Liver (tissue), 9 donors: ENCODE data around the gene AAGAB. TPM values are rescaled to one million over a fixed set of nuclear protein-coding genes. Genes with fewer than 3 reads are reported as not detected.

Source experiments
- DNase-seq: peaks from one replicate; pipeline ENCODE4 v3.0.0-alpha.2; 2017; ENCODE audit warnings: low spot score
- H3K27ac ChIP-seq, 2 donors: one replicate each; pipeline ENCODE4 v1.7.0; 2013; ENCODE audit warnings: inconsistent platforms in 2 of 2, low read length in 2 of 2, control low read depth in 1 of 2, low read depth in 1 of 2, mild to moderate bottlenecking in 1 of 2
- H3K27me3 ChIP-seq, 4 donors: one replicate each; pipeline versions ENCODE4 v1.6.1 to v1.7.0; 2013; ENCODE audit warnings: low read length in 3 of 4, inconsistent platforms in 1 of 4, mild to moderate bottlenecking in 1 of 4, moderate library complexity in 1 of 4; ENCODE audit not compliant: control insufficient read depth in 4 of 4, insufficient read depth in 4 of 4
- H3K36me3 ChIP-seq, 4 donors: one replicate each; pipeline versions ENCODE4 v1.6.1 to v1.7.0; 2013; ENCODE audit warnings: low read length in 3 of 4, mild to moderate bottlenecking in 3 of 4, low read depth in 1 of 4, moderate library complexity in 1 of 4; ENCODE audit not compliant: control insufficient read depth in 4 of 4, insufficient read depth in 3 of 4
- H3K4me1 ChIP-seq, 4 donors: one replicate each; pipeline versions ENCODE4 v1.6.1 to v1.7.0; 2013; ENCODE audit warnings: low read length in 3 of 4, mild to moderate bottlenecking in 3 of 4, moderate library complexity in 1 of 4; ENCODE audit not compliant: control insufficient read depth in 4 of 4, insufficient read depth in 4 of 4
- H3K4me3 ChIP-seq, 3 donors: one replicate each; pipeline versions ENCODE4 v1.6.1 to v1.7.0; 2013; ENCODE audit warnings: low read length in 3 of 3, control low read depth in 1 of 3, low read depth in 1 of 3, mild to moderate bottlenecking in 1 of 3
- H3K9ac ChIP-seq, 2 donors: one replicate each; pipeline ENCODE4 v1.7.0; 2013; ENCODE audit warnings: low read length in 2 of 2, mild to moderate bottlenecking in 2 of 2, moderate library complexity in 2 of 2, control low read depth in 1 of 2, low read depth in 1 of 2
- H3K9me3 ChIP-seq, 4 donors: one replicate each; pipeline versions ENCODE4 v1.6.1 to v1.7.0; 2013; ENCODE audit warnings: low read length in 3 of 4; ENCODE audit not compliant: control insufficient read depth in 4 of 4
- EGR1 ChIP-seq, 2 donors: IDR thresholded peaks; 2 replicates each; pipeline ENCODE4 v1.6.1; 2016 to 2018; ENCODE audit warnings: antibody characterized with exemption in 2 of 2, low read depth in 2 of 2
- FOXA1 ChIP-seq: IDR thresholded peaks from 2 replicates; pipeline ENCODE4 v1.6.1; 2016; ENCODE audit warnings: antibody characterized with exemption
- FOXA2 ChIP-seq: IDR thresholded peaks from 2 replicates; pipeline ENCODE4 v1.6.1; 2016; ENCODE audit warnings: antibody characterized with exemption
- GABPA ChIP-seq, 2 donors: IDR thresholded peaks in 1 of 2; conservative IDR thresholded peaks in 1 of 2; 2 replicates each; pipeline ENCODE4 v1.6.1; 2016; ENCODE audit warnings: antibody characterized with exemption in 2 of 2, mild to moderate bottlenecking in 1 of 2, moderate library complexity in 1 of 2
- HNF4A ChIP-seq, 2 donors: conservative IDR thresholded peaks; 2 replicates each; pipeline ENCODE4 v1.6.1; 2016; ENCODE audit warnings: antibody characterized with exemption in 2 of 2, mild to moderate bottlenecking in 2 of 2
- HNF4G ChIP-seq: IDR thresholded peaks from 2 replicates; pipeline ENCODE4 v1.6.1; 2016; ENCODE audit warnings: antibody characterized with exemption
- JUND ChIP-seq, 2 donors: IDR thresholded peaks; 2 replicates each; pipeline ENCODE4 v1.6.1; 2016; ENCODE audit warnings: antibody characterized with exemption in 2 of 2
- NR2F2 ChIP-seq: IDR thresholded peaks from 2 replicates; pipeline ENCODE4 v1.6.1; 2016; ENCODE audit warnings: antibody characterized with exemption
- RAD21 ChIP-seq, 2 donors: IDR thresholded peaks; 2 replicates each; pipeline ENCODE4 v1.6.1; 2016; ENCODE audit warnings: antibody characterized with exemption in 2 of 2, mild to moderate bottlenecking in 2 of 2
- REST ChIP-seq: IDR thresholded peaks from 2 replicates; pipeline ENCODE4 v1.6.1; 2016; ENCODE audit warnings: antibody characterized with exemption, mild to moderate bottlenecking
- RXRA ChIP-seq, 2 donors: IDR thresholded peaks; 2 replicates each; pipeline ENCODE4 v1.6.1; 2017 to 2018; ENCODE audit warnings: antibody characterized with exemption in 2 of 2, mild to moderate bottlenecking in 1 of 2
- SP1 ChIP-seq: IDR thresholded peaks from 2 replicates; pipeline ENCODE4 v1.6.1; 2018; ENCODE audit warnings: antibody characterized with exemption, mild to moderate bottlenecking
- TAF1 ChIP-seq: conservative IDR thresholded peaks from 2 replicates; pipeline ENCODE4 v1.6.1; 2016; ENCODE audit warnings: antibody characterized with exemption, mild to moderate bottlenecking
- YY1 ChIP-seq: IDR thresholded peaks from 2 replicates; pipeline ENCODE4 v1.6.1; 2016; ENCODE audit warnings: antibody characterized with exemption, mild to moderate bottlenecking
- WGBS: extraction: QIAGEN DNeasy Blood & Tissue Kit; methylation state at CpG from one replicate; pipeline ENCODE4 v1.1.7; 2013; 5-methylcytosine and 5-hydroxymethylcytosine counted together
- polyA plus RNA-seq, 2 donors: library from polyadenylated mRNA; stranded (reverse) in 1 of 2; unstranded in 1 of 2; fragments of 200-250 nt in 1 of 2; fragments of >200 nt in 1 of 2; fragmentation: Nextera tagmentation in 1 of 2; extraction: Ambion mirVana in 1 of 2; gene quantifications; one replicate each; pipeline versions ENCODE4 v1.2.1 to v1.2.3, GENCODE V29; 2013 to 2015
- total RNA-seq, 2 donors: library from RNA; depleted of rRNA; stranded (reverse); fragments of >200 nt; gene quantifications; one replicate each; pipeline ENCODE4 v1.2.3, GENCODE V29; 2014
- TF ChIP-seq, protein P1 (sequence below): IDR thresholded peaks from 2 replicates; pipeline ENCODE4 v1.6.1; 2016; ENCODE audit warnings: antibody characterized with exemption
- TF ChIP-seq, protein P2 (sequence below): IDR thresholded peaks from 2 replicates; pipeline ENCODE4 v1.6.1; 2016; ENCODE audit warnings: antibody characterized with exemption
- TF ChIP-seq, protein P3 (sequence below): fragments of 150-350 bp; IDR thresholded peaks from 2 replicates; pipeline ENCODE4 v1.5.1; 2017; ENCODE audit warnings: improper control_type of control experiment, low read depth, low read length; ENCODE audit not compliant: missing input control
- donor health status: healthy.
- donor health status: healthy.
- donor health status: healthy.
- donor health status: healthy.
- donor health status: healthy.

The AAGAB gene
- total and polyA plus RNA-seq, 4 donors, result 3.6 to 22.3 (median 13.0) TPM

GRCh38 chr15:67244971-67245478 is 9.4 kb downstream of the AAGAB start:
- Histone ChIP-seq H3K4me1 (peaks cover 0 to 9% (median 0%) of the 10 kb centered on the region in 4 donors), H3K27ac (no peak overlapping the region), H3K4me3 (no peak overlapping the region), H3K36me3 (peaks cover 0 to 2% (median 0%) of the 10 kb centered on the region in 4 donors), H3K9ac (no peak overlapping the region), H3K9me3 (no peaks in the 10 kb centered on the region), H3K27me3 (no peaks in the 10 kb centered on the region)
- 98% methylated on average over 3 of the region's 3 CpGs for WGBS
- no peak for DNase-seq
- TF ChIP-seq HNF4A (conservative IDR thresholded peaks at IDR 0.05), result no peak
- TF ChIP-seq JUND (IDR thresholded peaks at IDR 0.05), result no peak
- no peak for TF ChIP-seq GABPA (IDR thresholded peaks at IDR 0.05 in 1 of 2, conservative IDR thresholded peaks at IDR 0.05 in 1 of 2)
- TF ChIP-seq, protein P1, sequence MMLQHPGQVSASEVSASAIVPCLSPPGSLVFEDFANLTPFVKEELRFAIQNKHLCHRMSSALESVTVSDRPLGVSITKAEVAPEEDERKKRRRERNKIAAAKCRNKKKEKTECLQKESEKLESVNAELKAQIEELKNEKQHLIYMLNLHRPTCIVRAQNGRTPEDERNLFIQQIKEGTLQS, result no peak
- TF ChIP-seq, protein P2, sequence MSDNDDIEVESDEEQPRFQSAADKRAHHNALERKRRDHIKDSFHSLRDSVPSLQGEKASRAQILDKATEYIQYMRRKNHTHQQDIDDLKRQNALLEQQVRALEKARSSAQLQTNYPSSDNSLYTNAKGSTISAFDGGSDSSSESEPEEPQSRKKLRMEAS, result no peak
- no peak for TF ChIP-seq FOXA1
- TF ChIP-seq YY1, result no peak
- TF ChIP-seq RXRA (IDR thresholded peaks at IDR 0.05), result no peak
- no peak for TF ChIP-seq TAF1
- no peak for TF ChIP-seq NR2F2
- no peak for TF ChIP-seq EGR1 (IDR thresholded peaks at IDR 0.05; ENCODE audit: low read depth in 2 of 2)
- TF ChIP-seq, protein P3, sequence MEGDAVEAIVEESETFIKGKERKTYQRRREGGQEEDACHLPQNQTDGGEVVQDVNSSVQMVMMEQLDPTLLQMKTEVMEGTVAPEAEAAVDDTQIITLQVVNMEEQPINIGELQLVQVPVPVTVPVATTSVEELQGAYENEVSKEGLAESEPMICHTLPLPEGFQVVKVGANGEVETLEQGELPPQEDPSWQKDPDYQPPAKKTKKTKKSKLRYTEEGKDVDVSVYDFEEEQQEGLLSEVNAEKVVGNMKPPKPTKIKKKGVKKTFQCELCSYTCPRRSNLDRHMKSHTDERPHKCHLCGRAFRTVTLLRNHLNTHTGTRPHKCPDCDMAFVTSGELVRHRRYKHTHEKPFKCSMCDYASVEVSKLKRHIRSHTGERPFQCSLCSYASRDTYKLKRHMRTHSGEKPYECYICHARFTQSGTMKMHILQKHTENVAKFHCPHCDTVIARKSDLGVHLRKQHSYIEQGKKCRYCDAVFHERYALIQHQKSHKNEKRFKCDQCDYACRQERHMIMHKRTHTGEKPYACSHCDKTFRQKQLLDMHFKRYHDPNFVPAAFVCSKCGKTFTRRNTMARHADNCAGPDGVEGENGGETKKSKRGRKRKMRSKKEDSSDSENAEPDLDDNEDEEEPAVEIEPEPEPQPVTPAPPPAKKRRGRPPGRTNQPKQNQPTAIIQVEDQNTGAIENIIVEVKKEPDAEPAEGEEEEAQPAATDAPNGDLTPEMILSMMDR, result no peak
- TF ChIP-seq REST, result no peak

GRCh38 chr15:67242708-67243111 is 11.8 kb downstream of the AAGAB start:
- Histone ChIP-seq H3K36me3 (peaks cover 0 to 2% (median 0%) of the 10 kb centered on the region in 4 donors), H3K27ac (no peak overlapping the region), H3K4me1 (peaks cover 0 to 13% (median 0%) of the 10 kb centered on the region in 4 donors), H3K9me3 (no peaks in the 10 kb centered on the region), H3K9ac (no peak overlapping the region), H3K4me3 (no peak overlapping the region), H3K27me3 (no peaks in the 10 kb centered on the region)
- WGBS, result 60% methylated on average over 3 of the region's 3 CpGs
- TF ChIP-seq HNF4G, result no peak
- TF ChIP-seq RAD21 (IDR thresholded peaks at IDR 0.05), result no peak
- TF ChIP-seq TAF1, result no peak
- TF ChIP-seq, protein P1, result no peak
- no peak for TF ChIP-seq FOXA2
- TF ChIP-seq, protein P2, result no peak
- TF ChIP-seq EGR1 (IDR thresholded peaks at IDR 0.05; ENCODE audit: low read depth in 2 of 2), result no peak
- no peak for TF ChIP-seq SP1
- TF ChIP-seq GABPA (IDR thresholded peaks at IDR 0.05 in 1 of 2, conservative IDR thresholded peaks at IDR 0.05 in 1 of 2), result no peak
- no peak for TF ChIP-seq NR2F2
- TF ChIP-seq RXRA (IDR thresholded peaks at IDR 0.05), result no peak
- TF ChIP-seq HNF4A (conservative IDR thresholded peaks at IDR 0.05), result no peak
- TF ChIP-seq JUND (IDR thresholded peaks at IDR 0.05), result no peak
- DNase-seq, result no peak
